ENCODE results near the gene TMEM255A. TPM values are rescaled to one million over a fixed set of nuclear protein-coding genes. Genes with fewer than 3 reads are reported as not detected.

TMEM255A gene
- total and polyA plus RNA-seq, 2 experiments from 2014 or later = 0.21 to 0.28 TPM

- H3K4me1 ChIP-seq (ENCODE audit: insufficient read depth) = no peaks in the 10 kb centered on the region
- Mint-ChIP-seq H3K9me3 (no peaks in the 10 kb centered on the region), H3K27ac (no peak overlapping the region), H3K36me3 (ENCODE audit: low read depth) (no peaks in the 10 kb centered on the region), H3K4me1 (peaks cover 4% of the 10 kb centered on the region; the same call in 2 of the 3 replicates), H3K27me3 (ENCODE audit: insufficient read depth, low read depth, poor library complexity) (no peaks in the 10 kb centered on the region), H3K4me3 (no peak overlapping the region)
- no peak overlapping the region for H3K4me2 ChIP-seq
- H3K4me3 ChIP-seq = no peak overlapping the region
- H3K79me2 ChIP-seq (replicated peaks; ENCODE audit: insufficient read depth) = no peaks in the 10 kb centered on the region
- TF ChIP-seq EZH2 (IDR thresholded peaks at IDR 0.05; ENCODE audit: low read depth, unreplicated experiment) (no peak), CTCF (conservative IDR thresholded peaks at IDR 0.05; ENCODE audit: low read depth in 2 of 2) (peak; percentile 69 to 79), JUNB (IDR thresholded peaks at IDR 0.05; ENCODE audit: unreplicated experiment) (no peak)
- no peaks in the 10 kb centered on the region for H3K36me3 ChIP-seq (ENCODE audit: insufficient read depth)
- H2AFZ ChIP-seq = no peak overlapping the region
- DNase-seq (ENCODE audit: low spot score) = peak; percentile 76
- no peak overlapping the region for H3K27ac ChIP-seq (ENCODE audit: low read depth)
- H3K27me3 ChIP-seq (ENCODE audit: insufficient read depth) = no peaks in the 10 kb centered on the region
- no peaks in the 10 kb centered on the region for H3F3A ChIP-seq (replicated peaks; ENCODE audit: low read depth)
- no peaks in the 10 kb centered on the region for H3K9me2 ChIP-seq (ENCODE audit: insufficient read depth)
- H4K20me1 ChIP-seq (replicated peaks; ENCODE audit: insufficient read depth) = no peaks in the 10 kb centered on the region
- peak; percentile 91 for ATAC-seq
These were observed 97.6 kb downstream of the TMEM255A start for GRCh38 chrX:120213438-120214265.

Other genes with a start within 250 kb of the TMEM255A start
- gene RHOXF2B, start 233.8 kb downstream of the TMEM255A start, total RNA-seq (2014; rRNA removed; shearing (Covaris generic)) = not detected in 2 replicates
- gene RHOXF2B, start 233.8 kb downstream of the TMEM255A start, polyA plus RNA-seq (2016; fragmentation: Nextera tagmentation; extraction: Ambion mirVana) = not detected in 2 replicates
- gene RHOXF1, start 195.5 kb downstream of the TMEM255A start, total RNA-seq (2014; rRNA removed; shearing (Covaris generic)) = 0.31 TPM in 1 of 2 replicates, not detected in the other
- 0.59 TPM in 1 of 2 replicates, not detected in the other for gene RHOXF1, start 195.5 kb downstream of the TMEM255A start, polyA plus RNA-seq (2016; fragmentation: Nextera tagmentation; extraction: Ambion mirVana)
- not detected in 2 replicates for gene RHOXF2, start 152.8 kb downstream of the TMEM255A start, total RNA-seq (2014; rRNA removed; shearing (Covaris generic))
- 0.27 and 0.66 TPM in 2 replicates for gene RHOXF2, start 152.8 kb downstream of the TMEM255A start, polyA plus RNA-seq (2016; fragmentation: Nextera tagmentation; extraction: Ambion mirVana)
- 14.0 and 14.3 TPM in 2 replicates for gene ZBTB33, start 60.6 kb downstream of the TMEM255A start, total RNA-seq (2014; rRNA removed; shearing (Covaris generic))
- gene ZBTB33, start 60.6 kb downstream of the TMEM255A start, polyA plus RNA-seq (2016; fragmentation: Nextera tagmentation; extraction: Ambion mirVana) = 2.8 and 3.9 TPM in 2 replicates
- gene ATP1B4, start 50.6 kb upstream of the TMEM255A start, total RNA-seq (2014; rRNA removed; shearing (Covaris generic)) = not detected in 2 replicates
- gene ATP1B4, start 50.6 kb upstream of the TMEM255A start, polyA plus RNA-seq (2016; fragmentation: Nextera tagmentation; extraction: Ambion mirVana) = not detected in 2 replicates
- 40.9 and 46.1 TPM in 2 replicates for gene LAMP2, start 157.8 kb upstream of the TMEM255A start, total RNA-seq (2014; rRNA removed; shearing (Covaris generic))
- 19.5 and 24.4 TPM in 2 replicates for gene LAMP2, start 157.8 kb upstream of the TMEM255A start, polyA plus RNA-seq (2016; fragmentation: Nextera tagmentation; extraction: Ambion mirVana)
- 42.9 and 44.5 TPM in 2 replicates for gene CUL4B, start 249.5 kb upstream of the TMEM255A start, total RNA-seq (2014; rRNA removed; shearing (Covaris generic))
- 9.1 and 12.7 TPM in 2 replicates for gene CUL4B, start 249.5 kb upstream of the TMEM255A start, polyA plus RNA-seq (2016; fragmentation: Nextera tagmentation; extraction: Ambion mirVana)